Uterus (tissue), 4 donors: ENCODE measurements around the gene SYNE1. TPM values are rescaled to one million over a fixed set of nuclear protein-coding genes. Genes with fewer than 3 reads are reported as not detected.

Experiments
- DNase-seq, 2 donors: peaks; one replicate each; pipeline ENCODE4 v3.0.0-alpha.2; 2019 to 2020
- H3K27ac ChIP-seq, 2 donors: fragments of 200-600 bp; sonication (generic); 1 replicate in 1 of 2; 2 replicates in 1 of 2; pipeline ENCODE4 v1.5.1; 2016 to 2018
- H3K27me3 ChIP-seq, 2 donors: fragments of 200-600 bp; sonication (generic); one replicate each; pipeline ENCODE4 v1.5.1; 2018 to 2019; ENCODE audit warnings: control low read depth in 1 of 2
- H3K36me3 ChIP-seq, 2 donors: fragments of 200-600 bp; sonication (generic); one replicate each; pipeline ENCODE4 v1.5.1; 2019; ENCODE audit warnings: control low read depth in 1 of 2
- H3K4me1 ChIP-seq, 2 donors: fragments of 200-600 bp; sonication (generic); one replicate each; pipeline ENCODE4 v1.5.1; 2018 to 2019; ENCODE audit warnings: control low read depth in 1 of 2
- H3K4me3 ChIP-seq, 2 donors: fragments of 200-600 bp; sonication (generic); 1 replicate in 1 of 2; 2 replicates in 1 of 2; pipeline ENCODE4 v1.5.1; 2018 to 2019; ENCODE audit warnings: mild to moderate bottlenecking in 1 of 2
- H3K9me3 ChIP-seq, 2 donors: fragments of 200-600 bp; sonication (generic); one replicate each; pipeline ENCODE4 v1.5.1; 2019; ENCODE audit warnings: control low read depth in 1 of 2
- CTCF ChIP-seq, 4 experiments: fragments of 200-600 bp in 2 of 4; fragments of 450-650 bp in 2 of 4; sonication (generic) in 2 of 4; IDR thresholded peaks; one replicate each; pipeline ENCODE4 v1.5.1; 2016 to 2019; ENCODE audit warnings: antibody characterized with exemption in 4 of 4, mild to moderate bottlenecking in 2 of 4, moderate library complexity in 1 of 4
- POLR2A ChIP-seq, 2 donors: fragments of 450-650 bp; IDR thresholded peaks; one replicate each; pipeline ENCODE4 v1.6.1; 2016; ENCODE audit warnings: antibody characterized with exemption in 2 of 2, mild to moderate bottlenecking in 1 of 2, moderate library complexity in 1 of 2
- intact Hi-C: fragments of 100-400 bp; cut with DNase I; formaldehyde crosslinking; loops from one replicate; pipeline ENCODE4 v1.15.1; 2023; ENCODE audit warnings: low total_unique reads
- total RNA-seq, 4 donors: library from RNA; depleted of rRNA in 3 of 4; stranded (reverse); fragments of >200 nt in 3 of 4; gene quantifications; one replicate each; pipeline versions ENCODE4 v1.1.0 to v1.2.4, GENCODE V29; 2014 to 2023
- donor health status: DM: yes; HTN: yes; CAD: no.

The SYNE1 gene
- total RNA-seq, 4 donors from 2014 or later = 134 to 339 (median 181) TPM

GRCh38 chr6:152418551-152418950 is 218.6 kb downstream of the SYNE1 start:
- no peaks in the 10 kb centered on the region for H3K27me3 ChIP-seq
- H3K4me1 ChIP-seq = no peaks in the 10 kb centered on the region
- intact Hi-C loops = no loop called here
- no peak overlapping the region for H3K4me3 ChIP-seq
- no peak for DNase-seq
- no peaks in the 10 kb centered on the region for H3K36me3 ChIP-seq
- no peak overlapping the region for H3K27ac ChIP-seq
- TF ChIP-seq POLR2A (IDR thresholded peaks at IDR 0.05) = no peak
- no peak for TF ChIP-seq CTCF (IDR thresholded peaks at IDR 0.05)
- no peaks in the 10 kb centered on the region for H3K9me3 ChIP-seq

- H3K27me3 ChIP-seq = no peaks in the 10 kb centered on the region
- no peak for DNase-seq
- H3K4me3 ChIP-seq = no peak overlapping the region
- H3K9me3 ChIP-seq = no peaks in the 10 kb centered on the region
- TF ChIP-seq CTCF (IDR thresholded peaks at IDR 0.05) (no peak), POLR2A (IDR thresholded peaks at IDR 0.05) (no peak)
- intact Hi-C loops = no loop called here
- H3K36me3 ChIP-seq = no peaks in the 10 kb centered on the region
- H3K27ac ChIP-seq = no peak overlapping the region
- H3K4me1 ChIP-seq = no peaks in the 10 kb centered on the region
Observed at GRCh38 chr6:152416652-152417051, 220.5 kb downstream of the SYNE1 start.

- Histone ChIP-seq H3K4me1 (no peaks in the 10 kb centered on the region), H3K9me3 (no peaks in the 10 kb centered on the region), H3K4me3 (no peak overlapping the region), H3K27ac (no peak overlapping the region), H3K27me3 (no peaks in the 10 kb centered on the region), H3K36me3 (no peaks in the 10 kb centered on the region)
- DNase-seq = no peak
- intact Hi-C loops = no loop called here
- TF ChIP-seq POLR2A (IDR thresholded peaks at IDR 0.05) (no peak), CTCF (IDR thresholded peaks at IDR 0.05) (no peak)
Observed at GRCh38 chr6:152404936-152405595, 232.1 kb downstream of the SYNE1 start.

GRCh38 chr6:152404086-152404857 is 232.9 kb downstream of the SYNE1 start:
- Histone ChIP-seq H3K27ac (no peak overlapping the region), H3K36me3 (no peaks in the 10 kb centered on the region), H3K27me3 (no peaks in the 10 kb centered on the region), H3K4me1 (no peaks in the 10 kb centered on the region), H3K4me3 (no peak overlapping the region), H3K9me3 (no peaks in the 10 kb centered on the region)
- intact Hi-C loops = no loop called here
- DNase-seq = no peak
- TF ChIP-seq POLR2A (IDR thresholded peaks at IDR 0.05) = no peak
- TF ChIP-seq CTCF (IDR thresholded peaks at IDR 0.05) = no peak

- no peak overlapping the region for H3K27ac ChIP-seq
- intact Hi-C loops = no loop called here
- TF ChIP-seq POLR2A (IDR thresholded peaks at IDR 0.05) (no peak), CTCF (IDR thresholded peaks at IDR 0.05) (no peak)
- no peaks in the 10 kb centered on the region for H3K27me3 ChIP-seq
- H3K9me3 ChIP-seq = no peaks in the 10 kb centered on the region
- no peak overlapping the region for H3K4me3 ChIP-seq
- H3K4me1 ChIP-seq = no peaks in the 10 kb centered on the region
- H3K36me3 ChIP-seq = no peaks in the 10 kb centered on the region
- no peak for DNase-seq
Observed at GRCh38 chr6:152402791-152403190, 234.4 kb downstream of the SYNE1 start.
